Measurements from ENCODE around the gene CCDC71. TPM values are rescaled to one million over a fixed set of nuclear protein-coding genes. Genes with fewer than 3 reads are reported as not detected.
A peak's percentile ranks its signal among the peaks of the same experiment; 100 is the strongest.

The CCDC71 gene
- total RNA-seq, 1 experiment from 2014 or later = 36.4 TPM

DNA sequence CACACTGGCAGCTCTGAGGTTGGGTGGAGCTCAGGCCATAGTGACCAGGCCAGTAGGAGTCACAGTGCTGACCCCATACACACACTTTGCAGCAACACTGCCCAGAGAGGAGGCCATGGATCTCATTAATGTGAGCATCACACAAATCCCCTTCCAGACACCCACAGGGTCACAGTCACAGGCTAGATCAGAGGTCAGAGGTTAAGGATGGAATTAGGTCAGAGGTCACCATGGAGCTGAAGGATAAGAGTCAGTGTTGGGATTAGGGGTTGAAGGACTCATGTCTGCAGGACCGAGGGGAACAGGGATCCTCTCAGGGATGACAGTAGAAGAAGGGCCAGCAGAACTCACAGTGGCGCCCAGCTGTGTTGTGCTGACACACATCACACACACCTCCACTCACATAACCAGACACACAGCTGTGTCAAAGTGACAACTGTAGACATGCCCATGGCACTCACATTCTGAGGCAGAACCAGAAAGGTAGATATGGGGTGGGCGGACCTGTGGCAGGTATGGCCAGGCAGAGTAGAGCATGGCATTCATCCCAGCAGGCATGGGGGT, 12.7 kb downstream of the CCDC71 start:
- DNase-seq = no peak
- H3K36me3 ChIP-seq = no peaks in the 10 kb centered on the region
- no peak overlapping the region for H3K4me3 ChIP-seq
- H3K27me3 ChIP-seq = no peaks in the 10 kb centered on the region
- H3K9me3 ChIP-seq = no peaks in the 10 kb centered on the region

DNA sequence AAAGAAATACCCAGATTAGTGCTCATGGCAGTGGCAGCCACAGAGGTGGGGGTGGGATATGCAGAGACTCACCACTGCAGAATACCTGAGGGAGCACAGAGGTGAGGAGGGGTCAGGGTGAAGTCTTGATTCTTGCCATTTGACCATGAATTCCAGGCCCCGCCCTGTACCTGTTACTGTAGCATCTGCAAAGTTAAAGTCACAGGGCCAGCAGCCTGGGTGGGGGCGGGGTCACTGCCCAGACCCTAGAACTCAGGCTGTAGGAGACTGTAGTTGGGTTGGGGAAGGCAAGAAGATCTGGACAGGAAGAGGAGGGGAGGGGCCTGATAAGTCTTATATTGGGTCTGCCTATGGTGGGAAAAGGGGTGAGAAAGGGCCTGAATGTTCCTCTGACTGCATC, 14.5 kb downstream of the CCDC71 start:
- DNase-seq = no peak
- Histone ChIP-seq H3K36me3 (no peaks in the 10 kb centered on the region), H3K9me3 (no peaks in the 10 kb centered on the region), H3K4me3 (no peak overlapping the region), H3K27me3 (no peaks in the 10 kb centered on the region)

DNA sequence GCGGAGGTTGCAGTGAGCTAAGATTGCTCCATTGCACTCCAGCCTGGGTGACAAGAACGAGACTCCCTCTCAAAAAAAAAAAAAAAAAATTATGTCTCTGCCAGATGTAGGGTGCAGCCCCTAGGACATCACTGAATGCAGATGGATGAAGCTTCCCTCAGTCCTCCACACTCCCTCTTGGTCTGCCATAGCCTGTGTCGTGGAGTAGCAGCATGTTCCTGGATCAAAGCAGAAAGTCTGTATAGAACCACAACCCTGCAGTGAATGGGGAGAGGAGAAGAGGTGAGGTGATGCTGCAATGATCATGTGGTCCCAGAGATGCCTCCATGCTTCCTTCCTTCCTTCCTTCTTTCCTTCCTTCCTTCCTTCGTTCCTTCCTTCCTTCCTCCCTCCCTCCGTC, 18.0 kb downstream of the CCDC71 start:
- Histone ChIP-seq H3K4me3 (no peak overlapping the region), H3K27me3 (no peaks in the 10 kb centered on the region), H3K9me3 (no peaks in the 10 kb centered on the region), H3K36me3 (no peaks in the 10 kb centered on the region)
- DNase-seq = no peak

DNA sequence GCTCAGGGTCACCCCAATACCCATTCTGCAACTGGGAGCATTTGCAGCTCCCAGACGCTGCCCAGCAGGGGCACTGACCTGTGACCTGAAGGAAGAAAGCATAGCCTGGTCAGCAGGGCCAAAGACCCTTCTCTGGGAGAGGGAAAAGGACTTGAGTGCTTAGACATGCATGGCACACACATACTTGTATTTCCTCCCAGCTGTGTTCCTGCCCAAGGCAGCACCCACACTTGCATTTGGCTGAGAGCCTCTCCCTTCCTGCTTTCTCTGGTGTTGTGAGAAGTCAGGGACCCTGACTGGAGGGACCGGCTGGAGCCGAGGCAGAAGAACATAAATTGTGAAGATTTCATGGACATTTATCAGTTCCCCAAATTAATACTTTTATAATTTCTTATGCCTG, 26.1 kb downstream of the CCDC71 start:
- no peak for DNase-seq
- no peak overlapping the region for H3K4me3 ChIP-seq
- H3K9me3 ChIP-seq = no peaks in the 10 kb centered on the region
- H3K27me3 ChIP-seq = no peaks in the 10 kb centered on the region
- no peaks in the 10 kb centered on the region for H3K36me3 ChIP-seq

DNA sequence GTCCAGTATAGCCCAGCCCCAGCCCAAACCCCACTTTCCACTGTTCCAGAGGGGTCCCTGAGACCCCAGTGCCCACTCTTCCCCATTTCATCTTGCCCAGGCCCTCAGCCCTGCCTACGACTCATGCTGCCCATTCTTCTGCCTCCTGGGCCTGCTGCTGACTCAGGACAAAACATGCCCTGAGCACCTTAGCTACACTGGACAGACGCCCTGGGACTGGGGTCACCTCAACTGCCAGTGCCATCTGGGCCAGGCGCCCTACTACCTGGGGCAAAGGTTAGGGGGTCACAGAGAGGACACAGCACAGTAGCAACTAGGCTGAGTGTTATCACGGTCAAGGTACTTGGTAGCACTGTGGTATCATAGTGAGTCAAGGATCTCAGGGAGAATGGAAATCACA, 30.6 kb downstream of the CCDC71 start:
- Histone ChIP-seq H3K4me3 (no peak overlapping the region), H3K9me3 (no peaks in the 10 kb centered on the region), H3K27me3 (no peaks in the 10 kb centered on the region), H3K36me3 (peaks cover 3% of the 10 kb centered on the region)
- DNase-seq = no peak

DNA sequence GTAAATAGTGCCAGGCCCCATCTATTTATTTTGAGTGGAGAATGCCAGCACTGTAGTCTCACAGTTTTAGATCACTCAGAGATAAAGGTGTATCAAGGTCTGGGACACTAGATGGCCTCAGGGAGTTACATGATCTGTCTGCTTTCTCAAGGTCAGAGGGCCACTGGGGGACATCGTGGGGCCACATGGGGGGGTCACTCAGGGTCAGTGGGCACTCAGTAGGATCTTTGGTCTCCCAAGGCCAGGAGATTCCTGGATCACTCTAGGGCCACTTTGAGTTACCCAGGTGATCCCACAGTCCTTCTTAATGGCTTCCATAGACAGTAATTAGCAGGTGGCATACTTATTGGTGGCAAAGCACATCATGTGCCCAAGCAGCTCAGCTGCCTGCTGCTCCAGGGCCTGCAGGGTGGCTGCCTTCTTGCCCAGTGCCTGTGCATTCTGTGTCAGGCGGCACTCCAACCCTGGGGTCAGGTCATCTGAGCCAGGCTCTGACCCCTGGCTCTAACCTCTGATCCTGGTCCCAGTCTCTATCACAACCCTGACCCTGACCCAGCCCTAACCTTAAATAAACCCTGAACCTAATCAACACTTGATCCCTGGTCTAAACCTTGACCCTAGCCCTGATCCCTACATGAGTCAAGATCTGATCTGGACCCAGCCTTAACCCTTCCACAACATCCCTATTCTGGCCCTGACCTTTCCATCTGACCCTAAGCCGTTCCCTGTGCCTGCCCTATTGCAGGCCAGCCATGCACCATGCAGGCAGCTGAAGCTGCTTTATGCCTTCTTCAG, 31.5 kb downstream of the CCDC71 start:
- no peak overlapping the region; the same call in 1 of the 2 replicates for H3K4me3 ChIP-seq
- no peaks in the 10 kb centered on the region for H3K27me3 ChIP-seq
- H3K36me3 ChIP-seq = peaks cover 8% of the 10 kb centered on the region
- DNase-seq = no peak
- no peaks in the 10 kb centered on the region for H3K9me3 ChIP-seq

DNA sequence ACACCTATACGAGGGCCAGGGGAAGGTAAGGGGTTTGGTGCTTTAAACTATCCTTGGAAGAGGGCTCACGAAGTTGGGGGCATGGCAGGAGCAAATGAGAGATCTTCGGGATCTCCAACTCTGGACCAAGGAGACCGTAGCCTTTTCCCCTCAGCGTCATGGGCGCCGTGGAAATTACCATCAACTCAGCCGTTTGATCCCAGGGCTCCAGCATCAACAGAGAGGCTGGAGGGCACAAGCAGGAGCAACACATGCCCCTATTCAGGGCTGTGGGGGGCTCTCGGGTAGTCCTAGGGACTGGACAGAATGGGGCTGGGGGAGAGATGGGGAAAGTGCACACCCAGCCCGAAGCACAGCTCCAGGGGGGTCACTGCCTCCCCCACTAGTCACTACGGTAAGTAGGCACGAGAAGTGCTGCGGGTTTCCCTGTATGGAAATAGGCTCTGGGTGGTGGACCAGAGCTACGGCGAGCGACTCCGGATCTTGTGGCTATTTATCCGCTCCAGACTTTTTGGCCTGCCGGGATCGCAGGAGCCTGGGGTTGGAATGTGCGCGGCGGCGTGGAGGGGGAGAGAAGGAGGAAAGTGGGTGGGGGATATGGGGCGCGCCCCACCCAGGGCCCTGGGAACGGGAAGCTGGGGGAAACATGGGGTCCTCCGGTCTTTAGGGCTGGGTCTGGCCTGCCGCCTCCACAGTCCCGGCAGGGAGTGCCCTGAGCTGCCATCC, 32.7 kb downstream of the CCDC71 start:
- DNase-seq = peak; percentile 80

DNA sequence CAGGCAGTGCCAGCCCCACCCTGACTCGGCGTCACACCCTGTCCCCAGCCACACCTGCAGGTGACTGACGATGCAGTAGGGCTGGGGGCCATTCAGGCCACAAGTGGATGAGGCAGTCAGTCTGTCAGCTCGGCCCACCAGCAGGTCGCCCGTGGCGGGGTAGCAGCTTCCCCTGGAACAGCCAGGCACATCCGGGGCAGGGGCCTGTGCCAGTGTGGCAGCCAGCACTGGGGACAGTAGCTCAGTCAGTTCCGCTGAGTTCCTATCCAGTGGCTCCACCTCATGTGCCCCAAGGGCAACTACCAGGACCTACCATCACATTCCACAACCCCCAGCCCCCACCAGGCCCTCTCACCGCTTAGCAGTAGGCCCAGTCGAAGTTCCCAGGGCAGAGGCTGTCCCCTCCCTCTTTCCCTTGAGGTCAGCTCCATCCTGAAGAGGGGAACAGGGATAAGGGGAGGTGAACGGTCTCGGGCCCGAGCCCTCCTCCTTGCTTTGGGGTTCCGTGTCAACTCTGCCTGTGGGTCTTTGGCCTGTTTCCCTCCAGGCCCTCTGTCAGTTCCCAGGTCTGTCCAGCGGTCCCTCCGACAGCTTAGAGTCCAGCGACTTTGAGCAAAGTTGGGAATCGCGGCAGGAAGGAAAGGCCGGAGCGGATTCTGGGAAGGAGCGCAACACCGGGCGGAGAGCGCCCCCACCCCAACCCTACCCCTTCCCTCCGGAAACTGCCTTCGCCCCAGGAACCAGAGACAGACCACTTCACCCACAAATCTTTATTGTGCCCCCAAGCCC, 33.5 kb downstream of the CCDC71 start, which contains the start of gene LAMB2:
TSS of gene LAMB2 (minus strand) at position 614 of the 789 bp plus-strand sequence. CDS start at position 431, 183 bp downstream.
- peak; percentile 70 for DNase-seq
- H3K36me3 ChIP-seq = peaks cover 8% of the 10 kb centered on the region
- H3K4me3 ChIP-seq = peak within 1 kb of the TSS; percentile 74
- no peaks in the 10 kb centered on the region for H3K9me3 ChIP-seq
- no peaks in the 10 kb centered on the region for H3K27me3 ChIP-seq

More for the DNA sequence above, 32.7 kb downstream of the CCDC71 start:
- peaks cover 8% of the 10 kb centered on the region for H3K36me3 ChIP-seq
- H3K4me3 ChIP-seq = peak overlapping the region; percentile 74
- no peaks in the 10 kb centered on the region for H3K27me3 ChIP-seq
- H3K9me3 ChIP-seq = no peaks in the 10 kb centered on the region

DNA sequence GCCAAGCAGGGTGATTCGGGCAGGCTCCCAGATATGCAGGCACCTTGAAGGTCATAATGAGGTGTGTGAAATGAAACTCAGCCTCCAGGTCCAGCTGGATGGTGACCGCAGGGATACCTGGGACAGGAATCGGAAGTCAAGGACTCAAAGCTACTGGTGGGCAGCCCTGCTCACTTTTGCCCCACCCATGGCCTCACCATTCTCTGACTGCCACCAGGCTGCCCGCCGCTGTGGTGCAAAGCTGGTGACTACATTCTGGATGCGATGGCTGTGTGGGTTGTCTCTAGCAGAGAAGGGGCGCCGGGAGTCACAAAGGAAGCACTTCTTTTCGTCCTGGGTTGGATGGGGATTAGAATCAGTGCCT, 34.1 kb downstream of the CCDC71 start:
- H3K36me3 ChIP-seq = peaks cover 8% of the 10 kb centered on the region
- no peaks in the 10 kb centered on the region for H3K27me3 ChIP-seq
- no peaks in the 10 kb centered on the region for H3K9me3 ChIP-seq
- H3K4me3 ChIP-seq = peak overlapping the region; percentile 74
- no peak for DNase-seq

DNA sequence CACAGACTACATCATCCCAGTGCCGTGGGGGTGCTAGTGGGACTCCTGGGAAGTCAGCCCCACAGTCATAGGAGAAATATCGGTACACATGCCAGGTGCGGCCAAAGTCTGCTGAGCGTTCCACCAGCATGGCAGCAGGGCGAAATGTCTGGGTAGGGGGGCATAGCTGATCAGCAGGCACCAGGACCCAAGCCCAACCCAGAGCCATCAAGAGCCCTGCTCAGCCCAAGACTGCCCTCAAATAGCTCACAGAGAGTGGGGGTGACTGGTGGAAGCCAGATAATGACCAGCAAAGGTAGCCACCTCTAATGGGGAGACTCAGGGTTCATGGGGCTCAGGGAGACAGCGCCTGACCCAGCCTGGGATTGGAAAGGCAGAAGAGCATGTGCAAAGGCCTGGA, 34.6 kb downstream of the CCDC71 start:
- Histone ChIP-seq H3K27me3 (no peaks in the 10 kb centered on the region), H3K9me3 (no peaks in the 10 kb centered on the region), H3K36me3 (peaks cover 8% of the 10 kb centered on the region), H3K4me3 (no peak overlapping the region; the same call in 1 of the 2 replicates)
- no peak for DNase-seq

DNA sequence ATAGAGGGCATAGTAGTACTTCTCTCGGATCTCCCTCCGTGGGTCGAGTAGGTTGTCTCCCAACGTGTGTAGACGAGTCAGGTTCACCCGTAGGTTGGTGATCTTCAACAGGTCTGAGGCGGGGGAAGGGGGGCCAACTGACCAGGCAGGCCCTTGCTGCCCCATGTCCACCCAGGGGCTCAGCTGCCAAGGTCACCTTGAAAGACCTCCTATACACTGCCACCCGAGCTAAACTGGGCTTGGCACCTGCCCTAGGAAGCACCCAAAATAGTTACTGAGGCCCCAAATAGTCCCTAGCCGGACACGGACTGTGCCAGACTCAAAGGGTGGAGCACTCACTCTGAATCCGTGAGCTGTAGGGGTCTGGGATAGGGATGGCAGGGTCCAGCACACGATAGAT, 35.1 kb downstream of the CCDC71 start:
- DNase-seq = no peak
- Histone ChIP-seq H3K36me3 (peaks cover 8% of the 10 kb centered on the region), H3K4me3 (no peak overlapping the region), H3K9me3 (no peaks in the 10 kb centered on the region), H3K27me3 (no peaks in the 10 kb centered on the region)

DNA sequence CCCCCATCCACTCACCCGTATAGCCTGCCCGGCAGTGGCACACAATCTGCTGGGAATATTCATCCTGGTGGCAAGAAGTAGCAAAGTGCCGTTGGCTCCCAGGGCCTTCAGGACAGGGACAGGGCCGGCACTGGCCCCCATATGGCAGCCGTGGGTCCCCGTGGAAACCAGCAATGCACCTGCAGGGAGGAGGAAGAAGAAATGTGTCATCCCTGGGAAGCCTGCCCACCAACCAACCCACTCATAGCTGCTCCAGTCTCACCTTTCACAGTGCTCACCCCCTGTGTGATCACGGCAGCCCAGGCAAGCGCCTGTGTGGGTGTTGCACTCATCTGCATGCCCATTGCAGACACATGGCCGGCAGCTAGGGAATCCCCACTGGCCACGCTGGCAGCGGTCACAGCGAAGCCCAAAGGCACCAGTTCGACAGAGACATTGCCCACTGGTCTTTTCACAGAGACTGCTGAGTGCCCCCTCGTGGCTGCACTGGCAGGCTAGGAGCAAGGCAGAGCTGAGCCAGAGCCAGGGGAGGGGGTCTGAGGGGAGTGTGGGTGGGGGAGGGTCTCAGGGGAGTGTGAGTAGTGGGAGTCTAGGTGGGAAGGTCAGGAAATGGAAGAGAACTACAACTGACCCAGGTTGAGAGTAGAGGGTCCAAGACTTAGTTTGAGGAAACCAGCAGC, 41.0 kb downstream of the CCDC71 start:
- no peaks in the 10 kb centered on the region for H3K9me3 ChIP-seq
- H3K27me3 ChIP-seq = no peaks in the 10 kb centered on the region
- H3K36me3 ChIP-seq = peaks cover 7% of the 10 kb centered on the region
- no peak overlapping the region for H3K4me3 ChIP-seq
- DNase-seq = no peak

DNA sequence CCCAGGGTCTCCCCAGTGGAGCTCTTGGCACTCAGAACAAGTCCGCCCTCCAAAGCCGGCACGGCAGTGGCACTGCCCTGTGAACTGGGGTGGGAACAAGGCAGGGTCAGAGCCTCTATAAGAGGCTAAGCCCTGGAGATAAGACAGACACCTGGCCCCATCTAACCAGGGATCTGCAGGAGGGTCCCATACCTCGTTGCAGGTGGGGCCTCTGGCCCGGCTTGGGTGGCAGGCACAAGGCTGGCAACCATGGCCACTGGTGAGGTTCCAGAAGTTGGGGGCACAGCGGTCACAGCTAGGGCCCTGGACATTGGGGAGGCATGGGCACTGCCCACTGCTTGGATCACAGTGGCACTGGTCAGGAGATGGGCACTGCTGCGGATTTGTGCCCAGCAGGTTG, 41.9 kb downstream of the CCDC71 start:
- no peak for DNase-seq
- peaks cover 6% of the 10 kb centered on the region for H3K36me3 ChIP-seq
- H3K4me3 ChIP-seq = no peak overlapping the region
- no peaks in the 10 kb centered on the region for H3K9me3 ChIP-seq
- no peaks in the 10 kb centered on the region for H3K27me3 ChIP-seq

DNA sequence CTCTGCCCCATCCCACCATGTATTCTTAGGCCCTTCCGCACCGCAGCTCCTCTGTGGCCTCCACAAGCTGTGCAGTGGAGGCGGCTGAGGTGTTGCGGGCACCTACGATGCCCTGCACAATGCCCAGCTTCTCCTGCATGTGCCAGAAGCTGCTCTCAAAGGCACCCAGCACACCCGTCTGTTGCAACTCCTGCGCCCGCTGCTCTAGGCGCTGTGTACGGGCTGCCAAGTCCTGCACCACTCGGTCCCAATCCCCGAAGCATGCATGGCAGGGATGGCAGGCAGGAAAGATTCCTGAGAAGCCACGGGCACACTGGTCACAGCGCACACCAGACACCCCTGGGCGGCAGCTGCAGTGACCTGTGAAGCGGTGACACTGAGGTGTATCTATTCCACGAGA, 42.4 kb downstream of the CCDC71 start:
- Histone ChIP-seq H3K4me3 (no peak overlapping the region), H3K36me3 (peaks cover 6% of the 10 kb centered on the region), H3K9me3 (no peaks in the 10 kb centered on the region), H3K27me3 (no peaks in the 10 kb centered on the region)
- no peak for DNase-seq

DNA sequence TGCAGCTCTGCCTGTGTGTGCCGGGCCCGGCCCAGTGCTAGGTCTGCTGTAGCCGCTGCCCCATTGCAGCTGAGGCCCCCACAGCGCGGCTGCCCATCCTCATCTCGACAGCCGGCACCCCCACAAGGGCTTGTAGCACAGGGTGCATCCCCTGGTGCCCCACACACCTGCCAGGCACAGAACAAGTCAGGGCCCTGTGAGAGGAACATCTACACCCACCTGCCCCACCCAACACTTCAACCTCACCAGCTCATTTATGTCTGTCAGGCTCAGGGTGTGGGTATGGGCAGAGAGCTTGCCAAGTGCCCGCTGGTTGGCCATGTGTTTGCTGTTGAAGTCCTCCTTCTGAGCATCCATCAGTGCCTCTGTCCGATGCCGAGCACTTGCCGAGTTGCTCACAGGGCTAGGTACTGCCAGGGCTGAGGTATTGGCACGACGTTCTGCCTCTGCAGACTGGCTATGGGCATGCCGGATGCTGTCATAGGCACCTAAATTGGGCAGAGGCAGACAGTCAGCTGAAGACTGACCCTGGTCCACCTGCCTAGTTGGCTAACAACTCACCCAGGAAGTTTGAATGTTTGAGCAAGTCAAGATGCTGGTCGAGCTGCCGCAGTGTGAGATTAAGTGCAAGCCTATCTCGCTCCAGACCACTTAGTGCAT, 43.1 kb downstream of the CCDC71 start:
- Histone ChIP-seq H3K9me3 (no peaks in the 10 kb centered on the region), H3K27me3 (no peaks in the 10 kb centered on the region), H3K4me3 (no peak overlapping the region), H3K36me3 (peaks cover 6% of the 10 kb centered on the region)
- no peak for DNase-seq

DNA sequence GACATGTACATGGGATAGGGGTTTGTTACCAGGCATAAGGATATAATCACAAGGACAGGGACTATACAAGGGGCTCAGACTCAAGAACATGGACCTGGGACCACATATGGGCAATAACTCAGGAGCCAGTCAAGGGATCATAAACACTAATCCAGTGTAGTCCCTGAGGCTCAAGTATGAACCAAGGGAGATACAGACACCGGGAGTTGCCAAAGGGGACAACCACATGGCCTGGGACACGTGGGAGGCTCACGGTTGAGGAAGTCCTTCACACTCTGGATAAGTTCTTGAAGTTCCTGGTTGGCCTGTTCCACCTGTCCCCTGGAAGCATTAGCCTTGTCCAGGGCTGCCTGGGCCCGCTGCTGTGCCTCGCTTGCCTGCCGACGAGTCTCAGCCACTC, 43.7 kb downstream of the CCDC71 start:
- H3K9me3 ChIP-seq = no peaks in the 10 kb centered on the region
- H3K4me3 ChIP-seq = no peak overlapping the region
- no peak for DNase-seq
- no peaks in the 10 kb centered on the region for H3K27me3 ChIP-seq
- peaks cover 6% of the 10 kb centered on the region for H3K36me3 ChIP-seq

Data from MG63 (cell line).